ENCODE results near the gene NRGN. TPM values are rescaled to one million over a fixed set of nuclear protein-coding genes. Genes with fewer than 3 reads are reported as not detected.

NRGN gene
- total and polyA plus RNA-seq, 2 of the 8 experiments (the other 6 are each of a cell fraction or from before 2014, with no cell fraction given): 0.60 to 1.0 TPM

DNA sequence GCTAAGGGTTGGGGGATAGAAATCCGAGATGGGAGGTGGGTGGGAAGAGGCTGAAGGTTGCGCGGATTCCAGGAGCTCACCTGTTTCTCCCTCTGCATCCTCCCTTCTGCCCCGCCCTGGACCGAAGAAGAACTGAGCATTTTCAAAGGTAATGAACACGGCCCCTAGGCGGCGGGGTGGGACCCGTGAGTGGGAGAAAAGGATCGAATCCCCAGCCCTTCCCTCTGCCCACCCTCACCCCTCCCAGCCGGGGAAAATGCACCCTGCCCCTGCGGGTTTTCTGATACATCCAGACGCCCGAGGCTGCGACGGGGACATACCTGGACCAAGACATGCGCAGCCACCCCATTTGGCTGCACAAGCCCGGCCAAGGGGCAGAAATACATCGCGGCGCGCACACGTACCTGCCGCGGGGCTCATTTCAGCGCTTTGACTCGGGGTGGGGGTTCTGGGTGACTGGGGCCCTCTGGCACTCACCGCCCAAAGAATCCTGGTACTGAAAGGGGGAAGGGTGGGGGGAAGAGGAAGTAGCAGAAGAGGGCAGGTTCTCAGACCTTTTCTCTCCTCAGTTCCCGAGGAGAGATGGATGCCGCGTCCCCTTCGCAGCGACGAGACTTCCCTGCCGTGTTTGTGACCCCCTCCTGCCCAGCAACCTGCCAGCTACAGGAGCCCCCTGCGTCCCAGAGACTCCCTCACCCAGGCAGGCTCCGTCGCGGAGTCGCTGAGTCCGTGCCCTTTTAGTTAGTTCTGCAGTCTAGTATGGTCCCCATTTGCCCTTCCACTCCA, 6.3 kb downstream of the NRGN start:
- H2BK15ac ChIP-seq (ENCODE audit: low read length): no peak overlapping the region
- H3K4ac ChIP-seq (replicated peaks; ENCODE audit: insufficient read length, low read depth, low read length): no peak overlapping the region
- peak overlapping the region; percentile 83 to 95 for H3K4me2 ChIP-seq (ENCODE audit: insufficient read depth in 1 of 2, low read depth in 2 of 2, low read length in 2 of 2)
- no peak overlapping the region for H3K27ac ChIP-seq (ENCODE audit: low read depth, low read length)
- peak in 1 of 2 experiments; percentile 76 for DNase-seq (ENCODE audit: low read depth in 1 of 2, low spot score in 2 of 2)
- peak overlapping the region; percentile 55 for H3K18ac ChIP-seq (ENCODE audit: extremely low read depth, low read length)
- H3K23me2 ChIP-seq (ENCODE audit: low read depth, low read length): peaks cover 9% of the 10 kb centered on the region; the same call in 1 of the 2 replicates
- H2BK12ac ChIP-seq (ENCODE audit: low read depth, low read length): 0 out of 2 replicates have a peak overlapping the region, but pooled peaks have one; percentile 14
- peaks cover 92 to 99% (median 97%) of the 10 kb centered on the region in 4 experiments for H3K27me3 ChIP-seq (replicated peaks in 1 of 4; ENCODE audit: control insufficient read depth in 3 of 4, extremely low read depth in 1 of 4, insufficient read depth in 3 of 4, low read length in 3 of 4)
- H3K14ac ChIP-seq (ENCODE audit: insufficient read length): no peak overlapping the region
- H3K9ac ChIP-seq (replicated peaks in 1 of 4; ENCODE audit: extremely low read depth in 1 of 4, low read depth in 3 of 4, low read length in 3 of 4): no peak overlapping the region
- no peak overlapping the region for H2BK120ac ChIP-seq (replicated peaks; ENCODE audit: low read depth, low read length)
- H3K79me1 ChIP-seq (ENCODE audit: low read depth, low read length): no peaks in the 10 kb centered on the region
- no peaks in the 10 kb centered on the region for H3K79me2 ChIP-seq (ENCODE audit: control insufficient read depth in 1 of 2, insufficient read depth in 2 of 2, low read length in 2 of 2)
- peaks cover 0 to 16% (median 12%) of the 10 kb centered on the region in 4 experiments; a peak in 6 of 7 replicates for H3K4me1 ChIP-seq (replicated peaks in 1 of 4; ENCODE audit: control insufficient read depth in 3 of 4, insufficient read depth in 4 of 4, low read length in 3 of 4)
- no peak overlapping the region for H3K23ac ChIP-seq (ENCODE audit: insufficient read length)
- peak overlapping the region; percentile 18 for H4K8ac ChIP-seq (ENCODE audit: extremely low read depth, insufficient read depth, low read length)
- H2BK20ac ChIP-seq (ENCODE audit: low read length): no peak overlapping the region
- peak overlapping the region; percentile 97 for H2AFZ ChIP-seq (ENCODE audit: low read length)
- 1% methylated on average over 22 of the region's 41 CpGs; no CpG with 5 or more reads in 1 of the 2 experiments for WGBS, 2 experiments (ENCODE audit: extremely low coverage in 1 of 2, insufficient coverage in 1 of 2, insufficient read length in 1 of 2, insufficient replicate concordance in 2 of 2, low coverage in 1 of 2, low lambda C conversion rate in 2 of 2, missing lambda C conversion rate in 1 of 2)
- CTCF ChIA-PET (ENCODE audit: partially characterized antibody): interaction anchor here (0.6 to 28.0 kb wide), 24 partner anchors 7 to 138 kb away, joined by 3 to 382 read pairs (median 4); partner anchors contain the start of genes ESAM, NRGN, SIAE and SPA17
- H3K9me3 ChIP-seq (ENCODE audit: insufficient read depth in 2 of 2, low read depth in 1 of 2, low read length in 1 of 2): no peaks in the 10 kb centered on the region
- POLR2A ChIA-PET (ENCODE audit: partially characterized antibody): interaction anchor here (0.8 to 3.0 kb wide), 6 partner anchors 10 to 114 kb away, joined by 3 to 13 read pairs (median 6); partner anchors contain the start of genes MSANTD2, SIAE and SPA17
- no peak overlapping the region for H4K5ac ChIP-seq (ENCODE audit: insufficient read length, low read depth, low read length)
- H4K91ac ChIP-seq (replicated peaks; ENCODE audit: insufficient read length, low read length): no peak overlapping the region
- peaks cover 14 to 33% of the 10 kb centered on the region in 2 experiments for H4K20me1 ChIP-seq (replicated peaks in 1 of 2; ENCODE audit: control insufficient read depth in 1 of 2, insufficient read depth in 2 of 2, low read length in 2 of 2)
- no peak overlapping the region for H2AK5ac ChIP-seq (ENCODE audit: low read depth, low read length)
- peak overlapping the region; percentile 26; the same call in 1 of the 2 replicates for H2BK5ac ChIP-seq (ENCODE audit: low read depth, low read length)
- peak overlapping the region; percentile 72 to 83 (median 77) for H3K4me3 ChIP-seq (ENCODE audit: extremely low read depth in 1 of 4, insufficient read depth in 2 of 4, low read depth in 3 of 4, low read length in 4 of 4)
- no peak overlapping the region for H3K56ac ChIP-seq (replicated peaks; ENCODE audit: insufficient read length, low read depth, low read length)
- H3K36me3 ChIP-seq (ENCODE audit: control insufficient read depth in 2 of 4, insufficient read depth in 4 of 4, low read length in 3 of 4): no peaks in the 10 kb centered on the region
- FAIRE-seq: no peak
- TF ChIP-seq EZH2 (IDR thresholded peaks at IDR 0.05; ENCODE audit: low read depth, low read length, severe bottlenecking) (peak; percentile 9), SAP30 (IDR thresholded peaks at IDR 0.05; ENCODE audit: insufficient read depth, insufficient replicate concordance, low read length) (peak; percentile 37), SUZ12 (IDR thresholded peaks at IDR 0.05; ENCODE audit: low read length) (peak; percentile 29; the same call in 1 of the 2 replicates), JUND (IDR thresholded peaks at IDR 0.05; ENCODE audit: low read length) (no peak), RFX5 (IDR thresholded peaks at IDR 0.05; ENCODE audit: borderline replicate concordance, low read depth, low read length) (no peak), RAD21 (IDR thresholded peaks at IDR 0.05 in 1 of 2, conservative IDR thresholded peaks at IDR 0.05 in 1 of 2; ENCODE audit: low read depth in 2 of 2, low read length in 2 of 2) (0 out of 4 replicates have a peak, but pooled peaks of 1 of the 2 experiments have one; percentile 3)
- TF ChIP-seq, protein P1, sequence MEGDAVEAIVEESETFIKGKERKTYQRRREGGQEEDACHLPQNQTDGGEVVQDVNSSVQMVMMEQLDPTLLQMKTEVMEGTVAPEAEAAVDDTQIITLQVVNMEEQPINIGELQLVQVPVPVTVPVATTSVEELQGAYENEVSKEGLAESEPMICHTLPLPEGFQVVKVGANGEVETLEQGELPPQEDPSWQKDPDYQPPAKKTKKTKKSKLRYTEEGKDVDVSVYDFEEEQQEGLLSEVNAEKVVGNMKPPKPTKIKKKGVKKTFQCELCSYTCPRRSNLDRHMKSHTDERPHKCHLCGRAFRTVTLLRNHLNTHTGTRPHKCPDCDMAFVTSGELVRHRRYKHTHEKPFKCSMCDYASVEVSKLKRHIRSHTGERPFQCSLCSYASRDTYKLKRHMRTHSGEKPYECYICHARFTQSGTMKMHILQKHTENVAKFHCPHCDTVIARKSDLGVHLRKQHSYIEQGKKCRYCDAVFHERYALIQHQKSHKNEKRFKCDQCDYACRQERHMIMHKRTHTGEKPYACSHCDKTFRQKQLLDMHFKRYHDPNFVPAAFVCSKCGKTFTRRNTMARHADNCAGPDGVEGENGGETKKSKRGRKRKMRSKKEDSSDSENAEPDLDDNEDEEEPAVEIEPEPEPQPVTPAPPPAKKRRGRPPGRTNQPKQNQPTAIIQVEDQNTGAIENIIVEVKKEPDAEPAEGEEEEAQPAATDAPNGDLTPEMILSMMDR (IDR thresholded peaks at IDR 0.05; ENCODE audit: control extremely low read depth in 1 of 3, insufficient read depth in 1 of 3, low read depth in 1 of 3, low read length in 3 of 3): peak; percentile 25 to 33 (median 31); a peak in 3 of 4 replicates
